GM18907 (cell line): ENCODE results near the gene MAN2A1.

Source experiments
- ATAC-seq: cut with Tn5 transposase; IDR thresholded peaks from one replicate; pipeline ENCODE4 v1.9.1; 2021; ENCODE audit warnings: mild to moderate bottlenecking, moderate library complexity; ENCODE audit not compliant: unreplicated experiment

MAN2A1 gene

GRCh38 chr5:109704282-109704952 lies 14.7 kb downstream of the MAN2A1 start:
- ATAC-seq = no peak

- no peak for ATAC-seq
Measured at GRCh38 chr5:109705596-109705995, 15.9 kb downstream of the MAN2A1 start.

GRCh38 chr5:109706095-109706494 lies 16.4 kb downstream of the MAN2A1 start:
- no peak for ATAC-seq

GRCh38 chr5:109707531-109707930 lies 17.8 kb downstream of the MAN2A1 start:
- ATAC-seq = no peak

GRCh38 chr5:109708813-109709212 lies 19.1 kb downstream of the MAN2A1 start:
- ATAC-seq = peak; percentile 74

GRCh38 chr5:109709225-109709624 lies 19.5 kb downstream of the MAN2A1 start:
- ATAC-seq = no peak

GRCh38 chr5:109711673-109712072 lies 21.9 kb downstream of the MAN2A1 start:
- no peak for ATAC-seq

- no peak for ATAC-seq
Measured at GRCh38 chr5:109713453-109713852, 23.7 kb downstream of the MAN2A1 start.

GRCh38 chr5:109714592-109714991 lies 24.9 kb downstream of the MAN2A1 start:
- no peak for ATAC-seq

GRCh38 chr5:109718216-109718615 lies 28.5 kb downstream of the MAN2A1 start:
- ATAC-seq = no peak

GRCh38 chr5:109718632-109719031 lies 28.9 kb downstream of the MAN2A1 start:
- no peak for ATAC-seq

GRCh38 chr5:109719978-109720377 lies 30.3 kb downstream of the MAN2A1 start:
- ATAC-seq = no peak

GRCh38 chr5:109721741-109722140 lies 32.0 kb downstream of the MAN2A1 start:
- ATAC-seq = no peak

GRCh38 chr5:109723606-109724005 lies 33.9 kb downstream of the MAN2A1 start:
- ATAC-seq = no peak

- ATAC-seq = no peak
Measured at GRCh38 chr5:109725135-109725534, 35.4 kb downstream of the MAN2A1 start.

GRCh38 chr5:109739741-109740728 lies 50.3 kb downstream of the MAN2A1 start:
- ATAC-seq = peak; percentile 96

- no peak for ATAC-seq
Measured at GRCh38 chr5:109740966-109741365, 51.2 kb downstream of the MAN2A1 start.

GRCh38 chr5:109741390-109741789 lies 51.7 kb downstream of the MAN2A1 start:
- no peak for ATAC-seq

- no peak for ATAC-seq
Measured at GRCh38 chr5:109743041-109743531, 53.4 kb downstream of the MAN2A1 start.

GRCh38 chr5:109743770-109744212 lies 54.1 kb downstream of the MAN2A1 start:
- no peak for ATAC-seq

- no peak for ATAC-seq
Measured at GRCh38 chr5:109744261-109744660, 54.5 kb downstream of the MAN2A1 start.

GRCh38 chr5:109748546-109748945 lies 58.8 kb downstream of the MAN2A1 start:
- ATAC-seq = no peak
